Effector memory CD4-positive, alpha-beta T cell (primary cell): ENCODE data around the gene KDM6A.
"Not testable (repeated sequence)": the region's sequence is repeated elsewhere in the genome, so short reads cannot be mapped to it uniquely, and the experiment has no call there.

Experiments
- DNase-seq, 3 donors: peaks; one replicate each; pipeline ENCODE4 v3.0.0-alpha.2; 2020
- H3K27ac ChIP-seq: 2 replicates; pipeline ENCODE4 v1.7.0; 2013; ENCODE audit warnings: mild to moderate bottlenecking, low read length, moderate library complexity; ENCODE audit not compliant: insufficient read depth, poor library complexity, severe bottlenecking
- H3K27me3 ChIP-seq: replicated peaks from 2 replicates; pipeline ENCODE4 v1.7.0; 2013; ENCODE audit warnings: mild to moderate bottlenecking, low read length; ENCODE audit not compliant: insufficient read depth, control insufficient read depth, poor library complexity, severe bottlenecking
- H3K36me3 ChIP-seq: 2 replicates; pipeline ENCODE4 v1.7.0; 2013; ENCODE audit warnings: mild to moderate bottlenecking, low read length, moderate library complexity; ENCODE audit not compliant: control insufficient read depth, insufficient read depth
- H3K4me1 ChIP-seq: 2 replicates; pipeline ENCODE4 v1.7.0; 2013; ENCODE audit warnings: low read length, mild to moderate bottlenecking; ENCODE audit not compliant: control insufficient read depth, insufficient read depth, poor library complexity, severe bottlenecking
- H3K4me3 ChIP-seq: 2 replicates; pipeline ENCODE4 v1.7.0; 2013; ENCODE audit warnings: low read length, low read depth, mild to moderate bottlenecking; ENCODE audit not compliant: insufficient read depth, poor library complexity, severe bottlenecking
- H3K9me3 ChIP-seq: 2 replicates; pipeline ENCODE4 v1.7.0; 2013; ENCODE audit warnings: mild to moderate bottlenecking, low read length, moderate library complexity; ENCODE audit not compliant: control insufficient read depth

KDM6A gene

DNA sequence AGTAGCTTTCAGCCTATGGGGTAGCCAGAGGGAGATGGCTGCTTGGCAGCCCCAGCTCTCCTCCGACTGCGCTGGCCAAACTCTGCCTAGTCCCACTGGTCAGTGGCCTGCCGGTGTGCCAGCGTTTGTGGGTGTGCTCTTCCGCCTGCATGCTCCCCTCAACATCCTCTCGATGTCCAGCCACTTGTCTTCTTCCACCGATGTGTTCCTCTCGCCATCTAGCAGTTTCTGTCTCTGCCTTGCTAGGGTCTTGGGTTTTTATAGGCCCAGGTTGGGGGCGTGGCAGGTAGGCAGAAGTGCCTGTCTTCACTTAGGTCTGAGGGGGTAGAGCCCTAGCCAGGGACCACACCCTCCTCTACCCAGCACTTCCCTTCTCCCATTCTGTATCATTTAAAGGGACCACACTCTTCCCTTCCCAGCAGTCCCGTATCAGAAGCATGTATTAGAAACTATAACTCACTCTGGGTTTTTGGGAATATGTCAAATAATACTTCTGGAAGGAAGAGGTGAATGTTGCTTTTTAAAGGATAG is 124.4 kb downstream of the KDM6A start:
- Histone ChIP-seq H3K4me1 (no peaks in the 10 kb centered on the region), H3K27ac (no peak overlapping the region), H3K27me3 (no peaks in the 10 kb centered on the region), H3K36me3 (no peaks in the 10 kb centered on the region), H3K4me3 (no peak overlapping the region), H3K9me3 (no peaks in the 10 kb centered on the region)
- no peak for DNase-seq

- DNase-seq: no peak
- Histone ChIP-seq H3K27ac (no peak overlapping the region), H3K9me3 (no peaks in the 10 kb centered on the region), H3K4me1 (no peaks in the 10 kb centered on the region), H3K4me3 (no peak overlapping the region), H3K36me3 (no peaks in the 10 kb centered on the region), H3K27me3 (no peaks in the 10 kb centered on the region)
These were observed 124.9 kb downstream of the KDM6A start for GRCh38 chrX:44997888-44998287.

DNA sequence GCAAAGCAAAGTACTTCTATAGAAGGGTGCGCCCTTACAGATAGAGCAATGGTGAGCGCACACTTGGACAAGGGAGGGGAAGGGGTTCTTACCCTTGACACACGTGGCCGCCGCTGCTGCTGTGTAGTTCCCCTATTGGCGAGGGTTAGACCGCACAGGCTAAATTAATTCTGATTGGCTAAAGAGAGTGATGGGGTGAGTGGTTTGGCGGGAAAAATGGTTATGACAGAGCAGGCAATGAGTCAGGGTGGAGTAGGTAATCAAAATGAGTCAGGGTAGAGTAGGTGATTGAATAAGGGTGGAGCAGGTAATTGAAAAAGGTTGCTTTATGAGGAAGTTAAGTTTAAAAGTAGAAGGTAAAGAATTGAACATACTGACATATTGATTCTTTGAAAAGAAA is 126.2 kb downstream of the KDM6A start:
- not testable (repeated sequence) for H3K27me3 ChIP-seq, H3K4me3 ChIP-seq, DNase-seq, H3K4me1 ChIP-seq, H3K27ac ChIP-seq, H3K9me3 ChIP-seq, H3K36me3 ChIP-seq

DNA sequence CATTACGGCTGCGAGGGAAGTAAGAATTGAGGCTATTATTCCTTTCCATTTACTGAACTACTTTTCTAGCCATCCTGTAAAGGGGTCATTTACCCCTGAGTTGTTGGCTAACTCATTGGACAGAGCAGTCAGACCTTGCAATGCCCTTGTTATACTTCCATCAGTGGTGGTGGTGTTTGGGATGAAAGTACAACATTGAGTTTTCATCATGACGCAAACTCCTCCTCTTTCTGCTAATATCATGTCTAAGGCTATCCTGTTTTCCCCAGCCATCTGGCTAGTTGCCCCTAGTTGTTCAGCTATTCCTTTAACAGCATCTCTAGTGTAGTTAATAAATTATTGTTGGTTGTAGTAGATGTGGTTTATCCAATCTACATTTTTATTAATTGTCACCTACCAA is 126.9 kb downstream of the KDM6A start:
- not testable (repeated sequence) for H3K27me3 ChIP-seq, H3K36me3 ChIP-seq, H3K4me1 ChIP-seq, H3K27ac ChIP-seq, DNase-seq, H3K4me3 ChIP-seq, H3K9me3 ChIP-seq

GRCh38 chrX:45001048-45001447 is 128.1 kb downstream of the KDM6A start:
- Histone ChIP-seq H3K36me3 (no peaks in the 10 kb centered on the region), H3K27me3 (no peaks in the 10 kb centered on the region), H3K27ac (no peak overlapping the region), H3K4me1 (no peaks in the 10 kb centered on the region), H3K4me3 (no peak overlapping the region), H3K9me3 (no peaks in the 10 kb centered on the region)
- no peak for DNase-seq

DNA sequence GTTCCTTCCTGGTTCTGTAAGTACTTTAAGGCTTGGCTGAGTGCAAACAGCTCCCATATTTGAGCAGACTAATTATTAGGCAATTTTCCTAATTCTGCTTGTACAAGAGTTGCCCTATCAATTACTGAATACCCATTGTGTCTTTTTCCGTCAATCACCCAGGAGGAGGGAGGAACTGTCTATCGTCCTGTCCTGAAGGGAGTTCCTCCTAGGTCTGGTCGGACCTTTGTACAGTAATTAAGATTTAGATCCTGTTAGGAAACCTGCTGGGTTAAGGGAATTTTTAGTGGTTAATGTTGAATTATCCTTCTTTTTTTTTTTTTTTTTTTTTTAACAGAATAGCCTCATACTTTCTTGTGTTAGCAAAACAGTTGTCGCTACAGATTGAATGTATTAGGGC is 130.1 kb downstream of the KDM6A start:
- Histone ChIP-seq H3K27ac (no peak overlapping the region), H3K4me1 (no peaks in the 10 kb centered on the region), H3K27me3 (no peaks in the 10 kb centered on the region), H3K36me3 (no peaks in the 10 kb centered on the region), H3K4me3 (no peak overlapping the region), H3K9me3 (no peaks in the 10 kb centered on the region)
- DNase-seq: no peak

GRCh38 chrX:45006002-45006800 is 133.2 kb downstream of the KDM6A start:
- Histone ChIP-seq H3K9me3 (no peaks in the 10 kb centered on the region), H3K4me3 (no peak overlapping the region), H3K36me3 (peaks cover 3% of the 10 kb centered on the region), H3K27me3 (no peaks in the 10 kb centered on the region), H3K27ac (no peak overlapping the region), H3K4me1 (no peaks in the 10 kb centered on the region)
- DNase-seq: no peak

GRCh38 chrX:45007598-45007997 is 134.6 kb downstream of the KDM6A start:
- Histone ChIP-seq H3K4me1 (no peaks in the 10 kb centered on the region), H3K27me3 (no peaks in the 10 kb centered on the region)
- DNase-seq: no peak

GRCh38 chrX:45009371-45010000 is 136.5 kb downstream of the KDM6A start:
- Histone ChIP-seq H3K4me3 (no peak overlapping the region), H3K27me3 (no peaks in the 10 kb centered on the region), H3K9me3 (no peaks in the 10 kb centered on the region), H3K27ac (no peak overlapping the region), H3K4me1 (no peaks in the 10 kb centered on the region), H3K36me3 (peaks cover 3% of the 10 kb centered on the region)
- no peak for DNase-seq

More at GRCh38 chrX:45007598-45007997, 134.6 kb downstream of the KDM6A start:
- Histone ChIP-seq H3K4me3 (no peak overlapping the region), H3K27ac (no peak overlapping the region), H3K36me3 (peaks cover 3% of the 10 kb centered on the region), H3K9me3 (no peaks in the 10 kb centered on the region)

- DNase-seq: no peak
- Histone ChIP-seq H3K27me3 (no peaks in the 10 kb centered on the region), H3K27ac (no peak overlapping the region), H3K36me3 (peaks cover 3% of the 10 kb centered on the region), H3K4me3 (no peak overlapping the region), H3K4me1 (no peaks in the 10 kb centered on the region), H3K9me3 (no peaks in the 10 kb centered on the region)
These were observed 138.1 kb downstream of the KDM6A start for GRCh38 chrX:45011131-45011530.
